ENCODE data around the gene SLX4IP. TPM values are rescaled to one million over a fixed set of nuclear protein-coding genes. Genes with fewer than 3 reads are reported as not detected.

Gene SLX4IP
- total RNA-seq, 1 donor from 2014 or later: 6.8 TPM

GRCh38 chr20:10428008-10428407 lies 7.1 kb upstream of the SLX4IP start:
- no peak for TF ChIP-seq CTCF (IDR thresholded peaks at IDR 0.05; ENCODE audit: unreplicated experiment)
- H3K9me3 Mint-ChIP-seq (ENCODE audit: unreplicated experiment): no peaks in the 10 kb centered on the region
- H3K27ac Mint-ChIP-seq (ENCODE audit: unreplicated experiment): no peak overlapping the region
- peaks cover 14% of the 10 kb centered on the region for H3K4me1 Mint-ChIP-seq (ENCODE audit: unreplicated experiment)
- H3K4me3 Mint-ChIP-seq (ENCODE audit: unreplicated experiment): no peak overlapping the region
- H3K36me3 Mint-ChIP-seq (ENCODE audit: low read depth, unreplicated experiment): no peaks in the 10 kb centered on the region
- peaks cover 4% of the 10 kb centered on the region for H3K27me3 Mint-ChIP-seq (ENCODE audit: unreplicated experiment)
- DNase-seq (ENCODE audit: low spot score): no peak

GRCh38 chr20:10429443-10429981 lies 5.6 kb upstream of the SLX4IP start:
- Mint-ChIP-seq H3K9me3 (ENCODE audit: unreplicated experiment) (no peaks in the 10 kb centered on the region), H3K27me3 (ENCODE audit: unreplicated experiment) (peaks cover 6% of the 10 kb centered on the region), H3K36me3 (ENCODE audit: low read depth, unreplicated experiment) (no peaks in the 10 kb centered on the region), H3K27ac (ENCODE audit: unreplicated experiment) (no peak overlapping the region), H3K4me1 (ENCODE audit: unreplicated experiment) (peaks cover 18% of the 10 kb centered on the region), H3K4me3 (ENCODE audit: unreplicated experiment) (no peak overlapping the region)
- DNase-seq (ENCODE audit: low spot score): no peak
- TF ChIP-seq CTCF (IDR thresholded peaks at IDR 0.05; ENCODE audit: unreplicated experiment): no peak

- no peak for TF ChIP-seq CTCF (IDR thresholded peaks at IDR 0.05; ENCODE audit: unreplicated experiment)
- no peak overlapping the region for H3K4me3 Mint-ChIP-seq (ENCODE audit: unreplicated experiment)
- peaks cover 18% of the 10 kb centered on the region for H3K4me1 Mint-ChIP-seq (ENCODE audit: unreplicated experiment)
- no peak overlapping the region for H3K27ac Mint-ChIP-seq (ENCODE audit: unreplicated experiment)
- no peaks in the 10 kb centered on the region for H3K36me3 Mint-ChIP-seq (ENCODE audit: low read depth, unreplicated experiment)
- no peaks in the 10 kb centered on the region for H3K9me3 Mint-ChIP-seq (ENCODE audit: unreplicated experiment)
- DNase-seq (ENCODE audit: low spot score): no peak
- peaks cover 8% of the 10 kb centered on the region for H3K27me3 Mint-ChIP-seq (ENCODE audit: unreplicated experiment)
Measured at GRCh38 chr20:10430000-10430466, 5.1 kb upstream of the SLX4IP start.

- no peak for TF ChIP-seq CTCF (IDR thresholded peaks at IDR 0.05; ENCODE audit: unreplicated experiment)
- no peak for DNase-seq (ENCODE audit: low spot score)
- Mint-ChIP-seq H3K27ac (ENCODE audit: unreplicated experiment) (no peak overlapping the region), H3K4me3 (ENCODE audit: unreplicated experiment) (no peak overlapping the region), H3K27me3 (ENCODE audit: unreplicated experiment) (peaks cover 11% of the 10 kb centered on the region), H3K36me3 (ENCODE audit: low read depth, unreplicated experiment) (no peaks in the 10 kb centered on the region), H3K9me3 (ENCODE audit: unreplicated experiment) (no peaks in the 10 kb centered on the region), H3K4me1 (ENCODE audit: unreplicated experiment) (peaks cover 18% of the 10 kb centered on the region)
Measured at GRCh38 chr20:10430704-10431103, 4.4 kb upstream of the SLX4IP start.

GRCh38 chr20:10432079-10432478 lies 3.0 kb upstream of the SLX4IP start:
- Mint-ChIP-seq H3K27me3 (ENCODE audit: unreplicated experiment) (peaks cover 9% of the 10 kb centered on the region), H3K9me3 (ENCODE audit: unreplicated experiment) (no peaks in the 10 kb centered on the region), H3K36me3 (ENCODE audit: low read depth, unreplicated experiment) (no peaks in the 10 kb centered on the region), H3K4me1 (ENCODE audit: unreplicated experiment) (peaks cover 22% of the 10 kb centered on the region), H3K27ac (ENCODE audit: unreplicated experiment) (no peak overlapping the region), H3K4me3 (ENCODE audit: unreplicated experiment) (no peak overlapping the region)
- TF ChIP-seq CTCF (IDR thresholded peaks at IDR 0.05; ENCODE audit: unreplicated experiment): no peak
- no peak for DNase-seq (ENCODE audit: low spot score)

All from endothelial cell (in vitro differentiated cells).